ENCODE results near the gene RTL10.

Gene RTL10, protein sequence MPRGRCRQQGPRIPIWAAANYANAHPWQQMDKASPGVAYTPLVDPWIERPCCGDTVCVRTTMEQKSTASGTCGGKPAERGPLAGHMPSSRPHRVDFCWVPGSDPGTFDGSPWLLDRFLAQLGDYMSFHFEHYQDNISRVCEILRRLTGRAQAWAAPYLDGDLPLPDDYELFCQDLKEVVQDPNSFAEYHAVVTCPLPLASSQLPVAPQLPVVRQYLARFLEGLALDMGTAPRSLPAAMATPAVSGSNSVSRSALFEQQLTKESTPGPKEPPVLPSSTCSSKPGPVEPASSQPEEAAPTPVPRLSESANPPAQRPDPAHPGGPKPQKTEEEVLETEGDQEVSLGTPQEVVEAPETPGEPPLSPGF

DNA sequence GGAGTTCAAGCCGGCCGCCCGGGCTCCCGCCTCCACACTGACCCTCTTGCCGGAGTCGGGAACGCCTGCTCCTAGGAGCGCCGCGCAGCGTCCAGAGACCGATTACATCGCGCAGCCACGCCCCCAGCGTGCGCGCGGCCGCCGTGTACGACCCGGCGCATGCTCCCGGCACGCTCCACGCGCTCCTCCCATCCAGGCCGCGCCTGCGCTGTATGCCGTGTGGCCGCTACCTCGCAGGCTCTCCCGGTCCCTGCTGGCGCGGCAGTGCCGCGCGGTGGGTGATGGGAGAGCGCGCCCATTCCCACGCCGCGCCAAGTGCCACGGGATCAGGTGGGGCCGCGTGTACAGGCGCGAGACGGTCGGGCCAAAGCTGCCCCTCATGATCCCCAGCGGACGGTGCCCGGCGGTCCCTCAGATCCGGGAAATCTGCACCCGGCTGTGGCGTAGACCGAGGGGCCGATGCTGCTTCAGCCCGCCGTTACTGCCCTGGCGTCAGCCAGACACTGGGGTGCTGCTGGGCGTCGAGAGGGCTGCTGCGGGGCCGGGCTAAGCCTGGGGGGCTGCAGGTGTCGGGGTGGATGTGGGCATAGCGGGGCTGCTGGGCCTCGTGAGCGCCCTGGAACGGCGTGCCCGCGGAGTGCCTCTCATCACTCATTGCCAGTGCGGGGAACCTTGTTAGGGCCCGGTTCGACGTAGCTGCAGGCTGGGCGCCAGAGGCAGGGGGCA is at the start of gene RTL10, which contains the start of gene GNB1L:
Gene RTL10, minus strand, starts transcription at position 97 of the 726 bp plus-strand sequence. CDS start 2,613 bp downstream, outside the sequence.
Gene GNB1L, minus strand, starts transcription at position 97 of the 726 bp plus-strand sequence. CDS start 33,519 bp downstream, outside the sequence.
- DNase-seq (ENCODE audit: low read depth in 3 of 3): peak; percentile 87 to 95 (median 94)

DNA sequence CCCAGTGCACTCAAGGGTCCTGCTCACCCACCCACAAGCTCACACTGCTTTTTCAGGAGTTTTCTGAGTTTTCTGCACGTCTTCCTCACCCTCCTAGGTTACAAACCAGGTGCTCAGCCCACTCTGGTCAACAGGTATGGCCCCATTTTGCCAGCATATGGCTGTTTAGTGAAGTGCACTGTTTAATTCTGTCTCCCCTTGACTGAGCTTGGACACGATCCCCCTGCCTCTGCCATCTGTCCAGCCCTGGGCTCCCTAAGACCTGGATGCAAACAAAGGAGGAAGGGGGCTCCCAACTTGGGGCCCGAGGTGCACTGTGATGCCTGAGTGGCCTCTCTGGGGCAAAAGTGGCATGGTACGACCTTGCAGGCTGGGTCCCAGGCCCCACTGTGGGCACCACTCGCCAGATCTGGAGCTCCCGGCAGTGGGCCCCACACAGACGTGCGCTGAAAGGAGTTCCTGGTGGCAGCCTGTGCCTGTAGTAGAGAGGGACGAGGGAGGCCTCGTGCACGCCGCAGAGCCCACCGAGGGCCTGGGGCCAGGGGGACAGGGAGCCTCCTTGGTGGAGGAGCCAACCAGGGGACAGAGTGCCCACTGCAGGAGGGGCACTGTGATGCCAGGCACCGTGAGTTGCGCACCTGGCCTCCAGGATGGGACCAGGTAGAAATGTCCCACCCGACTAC is 49.6 kb upstream of the RTL10 start:
- no peak for DNase-seq (ENCODE audit: low read depth in 3 of 3)

DNA sequence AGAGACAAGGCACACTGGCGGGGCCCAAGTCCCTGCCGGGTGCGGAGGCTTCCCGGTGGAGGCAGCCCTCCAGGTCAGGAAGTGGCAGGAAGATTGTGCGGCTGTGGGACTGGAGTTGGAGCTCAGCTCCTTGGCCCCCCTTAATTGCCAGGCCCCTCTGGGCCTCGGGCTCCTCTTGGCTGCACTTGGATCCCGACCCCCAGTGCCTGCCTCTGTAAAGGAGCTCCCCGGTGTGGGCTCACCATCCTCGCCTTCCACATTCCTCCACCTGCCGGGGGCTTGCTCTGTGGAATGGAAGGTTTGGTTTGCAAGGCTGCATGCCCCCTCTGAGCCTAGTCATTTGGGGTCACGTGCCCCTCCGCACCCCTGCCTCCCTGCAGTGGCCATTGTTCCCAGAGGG is 48.8 kb upstream of the RTL10 start:
- DNase-seq (ENCODE audit: low read depth in 3 of 3): no peak

DNA sequence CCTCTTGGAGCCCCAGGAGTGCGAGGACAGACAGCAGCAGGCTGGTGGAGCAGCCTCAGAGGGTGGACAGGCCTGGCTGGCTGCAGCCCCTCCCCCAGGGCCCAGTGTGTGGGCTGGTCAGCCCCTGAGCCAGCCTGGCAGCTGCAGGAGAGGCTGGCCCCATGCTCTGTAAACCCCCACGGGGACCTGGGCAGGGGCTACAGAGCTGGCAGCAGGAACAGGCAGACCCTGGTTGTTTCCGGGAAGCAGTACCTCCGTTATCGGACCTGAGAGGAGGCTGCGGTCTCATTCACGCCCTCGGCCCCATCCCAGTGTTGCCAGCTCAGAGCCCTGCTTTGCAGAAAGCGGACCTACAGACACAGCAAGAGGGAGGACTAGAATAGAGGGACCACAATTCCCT is 48.4 kb upstream of the RTL10 start:
- DNase-seq (ENCODE audit: low read depth in 3 of 3): no peak

DNA sequence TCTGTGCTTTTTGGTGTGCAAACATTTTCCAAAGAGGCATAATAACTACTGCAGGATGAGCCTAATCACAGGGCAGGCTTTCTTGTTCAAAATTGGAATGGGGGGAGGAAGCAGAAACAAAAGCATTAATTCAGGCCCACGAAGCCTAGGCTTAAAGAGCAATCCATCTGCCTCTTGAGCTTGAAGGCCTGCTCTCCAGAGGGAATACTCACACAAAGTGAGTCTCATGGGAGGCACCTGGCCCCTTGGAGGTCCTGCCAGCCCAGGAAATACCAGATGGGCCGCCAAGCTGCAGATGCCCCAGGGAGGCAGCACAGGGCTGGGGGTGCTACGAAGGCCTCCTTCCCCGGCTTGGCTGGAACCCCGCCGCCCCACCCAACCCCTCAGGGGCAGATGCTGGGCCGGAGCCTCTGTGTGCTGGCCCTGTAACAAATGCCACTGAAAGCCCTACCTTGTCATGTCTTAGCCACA is 47.6 kb upstream of the RTL10 start:
- no peak for DNase-seq (ENCODE audit: low read depth in 3 of 3)

DNA sequence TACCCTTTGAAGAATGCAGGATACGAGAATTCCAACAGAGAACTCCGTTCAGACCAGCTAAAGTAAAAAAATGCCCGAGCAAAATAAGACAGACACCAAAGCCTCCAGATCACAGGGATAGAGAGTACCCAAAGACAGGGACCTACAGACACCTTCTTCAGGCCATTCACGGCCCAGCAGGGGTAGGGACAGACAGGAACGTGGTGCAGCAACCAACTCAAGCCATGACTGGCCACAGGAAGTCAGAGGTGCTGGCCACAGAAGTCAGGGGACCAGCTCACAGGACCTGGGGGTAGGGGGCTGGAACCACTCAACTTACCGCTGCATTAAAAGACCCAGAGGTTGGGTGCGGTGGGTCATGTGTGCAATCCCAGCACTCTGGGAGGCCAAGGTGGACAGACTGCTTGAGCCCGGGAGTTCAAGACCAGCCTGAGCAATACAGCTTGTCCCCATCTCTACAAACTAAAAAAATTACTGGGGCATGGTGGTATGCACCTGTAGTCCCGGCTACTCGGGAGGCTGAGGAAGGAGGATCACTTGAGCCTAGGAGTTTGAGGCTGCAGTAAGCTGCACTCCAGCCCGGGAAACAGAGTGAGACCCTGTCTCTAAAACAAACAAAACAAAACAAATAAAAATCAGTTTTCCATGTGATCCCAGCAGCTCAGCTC is 47.0 kb upstream of the RTL10 start:
- no peak for DNase-seq (ENCODE audit: low read depth in 3 of 3)

DNA sequence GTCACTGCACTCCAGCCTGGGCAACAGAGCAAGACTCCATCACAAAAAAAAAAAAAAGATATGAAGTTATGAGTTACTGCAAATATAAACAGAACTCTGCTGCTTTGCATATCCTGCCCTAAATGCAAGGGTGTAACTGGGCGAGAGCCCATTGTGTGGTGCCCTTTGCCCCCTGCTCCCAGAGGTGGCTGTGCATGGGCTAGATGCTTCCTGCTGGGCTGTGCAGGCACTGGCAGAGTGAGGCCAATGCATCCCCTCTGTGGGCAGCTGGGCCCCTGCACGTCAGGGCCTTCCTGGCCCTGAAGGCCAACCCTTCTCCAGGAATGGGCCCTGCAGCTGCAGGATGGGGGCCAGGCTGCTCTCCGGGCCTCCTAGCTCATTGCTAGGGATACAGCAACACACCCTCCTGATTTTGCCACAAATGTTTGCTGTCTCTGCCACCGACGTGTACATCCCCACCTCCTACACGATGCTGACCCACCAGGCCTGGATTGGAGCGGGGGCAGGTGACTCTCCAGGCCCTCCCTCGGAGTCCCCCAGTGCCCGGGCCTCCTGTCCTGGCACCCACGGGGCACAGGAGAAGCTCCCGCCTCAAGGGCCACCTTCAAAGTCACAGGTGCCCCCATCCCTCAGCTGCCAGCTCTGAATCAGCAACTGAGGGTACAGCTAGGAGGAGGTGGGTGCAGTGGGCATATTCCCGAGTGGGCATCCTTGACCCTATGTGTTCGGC is 46.2 kb upstream of the RTL10 start:
- DNase-seq (ENCODE audit: low read depth in 3 of 3): no peak

DNA sequence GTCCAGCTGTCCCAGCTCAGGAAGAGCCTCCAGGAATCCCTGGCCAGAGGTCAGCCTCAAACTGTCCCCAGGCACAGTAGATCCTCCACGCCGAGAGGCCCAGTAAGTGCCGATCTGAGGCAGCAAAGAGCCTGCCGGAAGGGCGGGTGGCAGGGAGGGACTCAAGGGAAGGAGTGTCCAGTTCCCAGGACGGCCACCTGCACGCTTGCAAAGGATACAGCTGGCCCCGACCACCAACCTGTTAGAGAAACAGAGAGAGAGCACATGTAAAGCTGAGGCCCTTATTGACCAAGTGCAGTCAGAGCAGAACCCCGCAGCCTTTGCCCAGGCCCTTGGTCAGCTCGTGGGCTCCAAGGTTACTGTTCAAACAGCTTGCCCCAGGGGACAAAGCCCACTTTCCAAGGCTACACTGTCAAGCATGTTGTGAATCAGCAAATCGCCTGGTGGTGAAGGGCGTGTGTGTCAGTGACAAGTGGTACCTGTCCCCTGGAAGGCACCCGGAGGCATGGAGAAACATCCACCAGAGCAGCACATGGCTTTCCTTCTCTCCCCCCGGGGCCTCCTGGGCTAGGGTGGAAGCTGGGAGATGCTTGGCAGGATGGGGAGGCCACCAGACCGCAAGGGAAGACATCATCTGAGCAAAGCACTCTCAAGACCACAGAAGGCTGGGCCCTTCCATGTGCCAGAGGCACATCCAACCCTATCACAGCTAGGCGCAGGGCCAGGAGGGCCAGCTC is 44.3 kb upstream of the RTL10 start:
- no peak for DNase-seq (ENCODE audit: low read depth in 3 of 3)

DNA sequence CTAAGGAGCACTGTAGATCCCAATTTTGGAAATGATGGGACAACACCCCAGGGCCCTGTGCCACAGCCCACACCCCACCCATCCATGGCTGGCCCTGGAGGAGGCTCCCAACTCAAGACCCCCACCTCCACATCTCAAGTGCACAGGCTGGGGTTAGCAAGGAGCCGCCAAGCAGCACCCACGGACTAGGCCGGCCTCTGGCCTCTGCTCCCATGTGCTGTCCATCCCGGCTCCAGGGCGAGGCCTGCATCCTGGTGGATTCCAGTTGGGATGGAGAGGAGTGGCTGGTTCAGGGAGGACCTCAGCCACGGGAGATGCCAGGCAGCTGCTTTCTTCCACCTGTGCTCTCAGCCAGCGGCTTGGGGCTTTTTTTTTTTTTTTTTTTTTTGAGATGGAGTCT is 43.5 kb upstream of the RTL10 start:
- DNase-seq (ENCODE audit: low read depth in 3 of 3): no peak

DNA sequence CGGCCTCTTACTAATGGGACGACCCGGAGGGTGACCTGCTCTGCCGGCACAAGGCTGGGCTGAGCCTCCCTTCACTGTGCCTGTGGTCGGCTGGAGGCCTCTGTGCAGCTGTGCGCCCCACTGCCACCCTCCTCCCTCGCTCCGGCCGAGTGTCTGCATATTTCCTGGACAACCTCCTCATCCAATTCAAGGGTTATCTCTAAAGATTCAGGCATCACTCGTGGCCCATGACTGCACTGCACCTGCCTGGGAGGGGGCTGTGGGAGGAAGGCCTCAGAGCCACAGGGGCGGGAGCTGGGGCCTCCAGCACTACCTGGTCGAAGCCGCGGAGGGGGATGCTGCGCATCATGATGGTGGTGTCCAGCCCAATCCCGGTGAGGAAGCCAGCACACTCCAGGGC is 43.1 kb upstream of the RTL10 start:
- DNase-seq (ENCODE audit: low read depth in 3 of 3): no peak

DNA sequence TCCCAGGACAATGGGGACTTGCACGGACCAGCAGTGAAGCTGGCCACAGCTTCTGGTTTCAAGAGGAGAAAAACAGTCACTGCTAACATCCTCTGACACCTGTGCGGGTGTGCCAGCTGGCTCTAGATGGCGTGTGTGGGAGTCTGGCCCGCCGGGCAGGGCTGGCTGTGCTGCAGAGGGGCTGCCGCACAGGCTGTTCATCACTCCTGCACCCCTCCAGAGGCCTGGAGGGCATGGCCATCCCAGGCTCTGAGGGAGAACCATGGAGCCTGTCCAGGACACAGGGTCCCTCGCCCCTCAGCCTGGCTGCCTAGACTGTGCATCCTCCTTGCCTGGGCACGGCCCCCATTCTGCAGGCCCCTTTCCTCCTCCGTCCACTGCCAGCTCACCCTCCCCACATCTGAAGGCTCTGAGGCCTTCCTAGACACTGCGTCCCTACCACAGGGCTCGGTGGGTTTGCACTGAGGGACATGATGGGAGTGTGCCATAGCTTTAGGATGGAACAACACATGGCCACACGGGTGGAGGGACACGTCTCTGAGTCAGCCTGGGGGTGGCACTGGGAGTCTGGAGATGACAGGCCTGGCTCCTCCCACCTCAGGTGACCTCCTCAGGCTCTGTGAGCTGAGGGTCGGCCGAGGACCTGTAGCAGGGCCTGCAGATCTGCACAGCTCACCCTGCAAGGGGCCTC is 42.1 kb upstream of the RTL10 start:
- DNase-seq (ENCODE audit: low read depth in 3 of 3): no peak

DNA sequence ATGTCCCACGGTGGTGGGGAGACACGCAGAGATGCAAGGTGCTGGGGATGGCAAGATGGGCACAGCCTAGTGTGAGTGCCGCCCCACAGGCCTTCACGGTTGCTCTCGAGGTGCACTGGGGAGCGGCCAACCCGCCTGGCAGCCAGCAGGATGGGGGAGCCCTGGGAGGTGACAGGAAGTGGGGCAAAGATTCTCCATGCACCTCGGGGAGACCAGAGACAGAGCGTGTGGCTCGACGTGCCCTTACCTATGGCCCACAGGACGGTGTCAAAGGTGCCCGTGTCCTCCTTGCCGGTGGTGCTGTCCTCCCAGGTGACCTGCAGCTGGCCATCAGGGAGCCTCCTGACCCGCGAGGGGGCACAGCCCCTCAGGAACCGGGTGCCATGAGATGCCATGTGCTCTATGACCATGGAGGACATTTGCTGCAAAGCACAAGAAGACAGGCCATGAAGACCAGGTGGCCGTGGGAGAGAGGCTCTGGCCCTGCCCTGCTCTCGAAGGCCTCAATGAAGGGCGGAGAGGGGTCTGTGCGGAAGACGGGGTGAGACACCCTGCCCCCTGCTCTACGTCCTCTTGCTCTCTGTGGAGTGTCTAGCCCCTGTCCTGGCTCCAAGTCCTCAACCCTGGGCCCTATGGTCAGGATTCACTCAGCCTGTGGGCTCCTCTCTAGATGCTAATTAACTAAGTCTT is 40.6 kb upstream of the RTL10 start:
- DNase-seq (ENCODE audit: low read depth in 3 of 3): no peak

DNA sequence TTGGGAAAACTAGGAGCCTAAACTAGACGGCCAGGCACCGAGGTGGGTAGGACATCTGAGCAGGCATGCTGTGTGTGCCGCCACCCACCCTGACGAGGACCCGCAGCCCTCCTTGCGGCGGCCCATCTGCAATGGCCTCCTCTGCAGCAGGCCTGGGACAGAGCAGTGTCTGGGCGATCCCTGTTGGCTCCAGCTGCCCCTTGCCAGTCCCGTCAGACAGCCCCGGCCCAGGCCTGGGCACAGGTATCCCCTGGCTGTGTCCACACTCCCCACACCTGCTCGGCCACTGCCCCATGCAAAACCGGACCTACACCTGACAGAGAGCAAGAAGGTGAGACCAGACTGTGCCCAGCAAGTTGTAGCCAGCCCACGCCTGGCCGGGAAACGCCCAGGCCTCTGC is 38.7 kb upstream of the RTL10 start:
- DNase-seq (ENCODE audit: low read depth in 3 of 3): no peak

DNA sequence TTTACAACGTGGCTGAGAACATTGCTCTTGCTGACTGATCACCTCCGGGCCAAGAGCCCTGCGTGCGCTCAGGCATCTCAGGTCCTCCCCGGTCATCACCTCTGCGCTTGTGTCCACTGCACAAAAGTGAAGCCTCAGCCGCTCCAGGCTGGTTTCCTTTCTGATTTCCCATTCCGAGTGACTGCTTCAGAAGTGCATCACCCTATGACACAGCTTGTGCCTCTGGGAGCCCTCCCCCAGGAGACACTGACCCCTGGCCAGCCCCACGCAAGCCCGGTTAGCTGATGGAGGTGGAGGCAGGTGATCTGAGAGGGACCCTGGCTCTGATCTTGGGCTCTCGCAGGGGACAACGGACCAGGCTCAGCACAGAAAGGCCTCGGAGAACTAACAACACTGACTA is 38.3 kb upstream of the RTL10 start:
- no peak for DNase-seq (ENCODE audit: low read depth in 3 of 3)

DNA sequence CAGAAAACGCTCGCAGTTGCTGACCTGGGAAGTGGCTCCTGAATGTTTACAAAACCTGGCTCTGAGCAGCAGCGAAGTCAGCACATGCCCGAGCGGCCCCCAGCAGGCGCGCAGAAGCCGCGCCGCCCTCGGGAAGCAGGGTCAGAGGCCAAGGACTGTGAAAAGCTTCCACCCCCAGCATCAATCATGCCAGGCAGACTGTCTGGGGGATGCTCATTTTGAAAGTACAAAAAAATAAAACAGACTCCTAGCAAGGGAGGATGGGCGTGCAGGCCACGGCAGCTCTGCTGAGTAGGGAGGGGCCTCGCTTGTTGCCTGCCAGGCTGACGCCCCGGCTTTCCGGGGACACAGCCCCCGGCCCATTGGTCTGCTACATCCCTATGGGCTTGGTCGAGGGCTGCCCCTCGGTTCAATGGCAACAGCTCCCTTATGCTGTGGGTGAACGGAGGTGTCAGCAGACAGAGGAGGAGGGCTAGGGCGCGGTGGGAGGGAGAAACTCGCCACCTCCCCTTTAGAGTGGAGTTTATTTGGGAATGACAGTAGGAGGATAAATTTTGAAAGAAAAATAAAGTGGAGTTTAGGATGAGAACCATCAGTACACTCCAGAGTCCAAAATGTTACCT is 37.7 kb upstream of the RTL10 start:
- DNase-seq (ENCODE audit: low read depth in 3 of 3): peak; percentile 30 to 62 (median 31)

DNA sequence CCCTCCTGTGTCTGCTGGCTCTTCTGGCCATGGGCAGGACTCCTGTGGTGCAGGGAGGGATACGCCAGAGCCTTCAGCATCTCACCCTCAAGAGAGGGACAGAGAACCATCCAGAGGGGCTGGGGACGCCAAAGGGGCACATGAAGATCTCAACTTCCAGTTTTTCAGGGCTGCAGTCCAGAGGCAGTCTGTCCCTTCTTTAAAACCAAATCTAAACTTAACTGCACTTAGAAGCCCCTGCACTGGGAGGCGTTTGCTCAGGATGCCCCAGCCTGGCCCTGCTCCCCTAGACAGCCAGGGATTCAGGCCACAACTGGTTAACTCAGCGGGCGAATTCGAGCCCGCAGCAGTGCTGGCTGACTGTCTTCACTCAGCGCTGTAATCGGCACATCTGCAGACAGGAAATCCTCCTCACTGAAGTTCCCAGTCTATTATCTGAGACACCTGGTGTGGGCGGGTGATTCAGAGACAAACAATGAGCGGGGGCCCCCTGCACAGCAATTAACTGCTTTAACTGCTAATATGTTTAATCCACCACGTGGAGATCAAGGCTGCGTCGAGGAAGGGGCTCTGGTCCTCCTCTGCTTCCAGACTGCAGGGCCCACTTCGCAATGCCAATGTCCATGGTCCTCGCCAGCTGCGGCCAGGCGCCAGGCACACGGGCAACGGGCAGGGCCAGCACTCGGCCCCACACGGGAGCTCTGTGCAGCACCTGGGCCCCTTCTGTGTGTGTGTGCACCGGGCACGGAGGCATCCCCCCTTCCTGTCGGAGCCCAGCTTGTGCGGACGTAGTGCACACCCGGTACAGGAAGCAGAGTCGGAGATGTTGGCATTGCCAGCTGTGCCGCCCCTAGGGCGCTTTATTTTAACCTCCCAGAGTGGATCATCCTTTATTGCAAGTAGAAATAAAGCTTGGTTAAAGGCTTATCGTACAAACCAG is 36.9 kb upstream of the RTL10 start:
- peak; percentile 77 to 88 (median 82) for DNase-seq (ENCODE audit: low read depth in 3 of 3)

DNA sequence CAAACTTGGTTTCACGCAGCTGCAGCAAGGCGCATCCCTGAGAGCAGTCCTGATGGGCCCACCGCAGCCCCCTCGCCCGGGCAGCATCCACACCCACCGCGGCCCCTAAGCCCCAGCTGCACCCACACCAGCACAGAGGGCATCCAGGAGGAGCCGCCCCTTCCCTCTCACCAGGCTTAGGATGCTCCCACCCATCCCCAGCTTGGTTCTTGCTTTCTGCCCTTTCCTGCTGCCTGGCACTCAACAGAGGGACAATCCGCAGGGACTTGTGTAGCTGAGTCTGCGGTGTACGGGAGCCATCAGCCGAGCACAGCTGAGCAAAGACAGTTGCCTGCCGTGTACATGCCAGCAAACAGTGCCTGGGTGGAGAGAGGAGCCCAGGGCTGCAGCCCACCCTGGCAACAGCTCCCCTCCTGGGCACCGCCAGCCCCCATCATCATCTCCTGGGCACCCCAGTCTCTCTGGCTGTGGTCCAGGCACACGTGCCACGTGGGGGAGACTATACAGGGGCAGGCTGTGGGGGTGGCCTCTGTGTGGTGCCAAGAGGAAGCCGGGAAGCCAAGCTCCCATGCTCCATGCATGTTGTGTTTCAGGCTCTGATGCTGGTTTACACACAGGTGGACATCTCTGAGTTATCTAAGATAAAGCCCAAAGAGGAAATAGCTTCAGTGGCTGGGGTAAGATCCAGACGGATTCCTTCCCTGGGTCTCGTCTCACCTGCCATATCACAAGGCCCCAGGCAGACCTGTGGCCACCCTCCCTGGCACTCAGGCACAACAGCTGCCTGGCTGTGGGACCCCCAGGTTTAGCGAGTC is 36.0 kb upstream of the RTL10 start:
- DNase-seq (ENCODE audit: low read depth in 3 of 3): no peak

Measured in stimulated activated CD4-positive, alpha-beta T cell treated with anti-CD3 and anti-CD28 coated beads, TNF-alpha, amount 100 ng/mL, for 24 hours (primary cell).